Breast epithelium (tissue), 4 donors: ENCODE results near the gene SPTB. TPM values are rescaled to one million over a fixed set of nuclear protein-coding genes. Genes with fewer than 3 reads are reported as not detected.
A peak's percentile ranks its signal among the peaks of the same experiment; 100 is the strongest.

Experiments
- DNase-seq, 2 donors: peaks; one replicate each; pipeline ENCODE4 v3.0.0-alpha.2; 2019; ENCODE audit warnings: low spot score in 2 of 2
- H3K27ac ChIP-seq, 2 donors: fragments of 200-600 bp; sonication (generic) in 1 of 2; one replicate each; pipeline ENCODE4 v1.5.1; 2016 to 2019; ENCODE audit warnings: mild to moderate bottlenecking in 1 of 2
- H3K27me3 ChIP-seq, 2 donors: fragments of 200-600 bp; sonication (generic) in 1 of 2; one replicate each; pipeline versions ENCODE4 v1.5.1 to v1.6.0; 2017 to 2019; ENCODE audit warnings: control low read depth in 1 of 2, mild to moderate bottlenecking in 1 of 2
- H3K36me3 ChIP-seq: fragments of 200-600 bp; one replicate; pipeline ENCODE4 v1.5.1; 2019
- H3K4me1 ChIP-seq, 2 donors: fragments of 200-600 bp; sonication (generic); one replicate each; pipeline ENCODE4 v1.5.1; 2016 to 2019; ENCODE audit warnings: control low read depth in 1 of 2
- H3K4me3 ChIP-seq, 3 donors: fragments of 200-600 bp; sonication (generic); 1 replicate in 2 of 3; 2 replicates in 1 of 3; pipeline ENCODE4 v1.5.1; 2016 to 2019; ENCODE audit warnings: mild to moderate bottlenecking in 3 of 3, moderate library complexity in 2 of 3
- H3K9me3 ChIP-seq, 2 donors: fragments of 200-600 bp; sonication (generic) in 1 of 2; one replicate each; pipeline ENCODE4 v1.5.1; 2016 to 2019; ENCODE audit warnings: control low read depth in 1 of 2
- CTCF ChIP-seq, 3 donors: fragments of 450-650 bp; IDR thresholded peaks; one replicate each; pipeline ENCODE4 v1.5.1; 2016 to 2017; ENCODE audit warnings: antibody characterized with exemption in 3 of 3, mild to moderate bottlenecking in 3 of 3, moderate library complexity in 3 of 3
- POLR2A ChIP-seq: fragments of 450-650 bp; IDR thresholded peaks from one replicate; pipeline ENCODE4 v1.6.1; 2016; ENCODE audit warnings: antibody characterized with exemption, mild to moderate bottlenecking, moderate library complexity
- POLR2AphosphoS5 ChIP-seq, 3 donors: sonication (generic); formaldehyde crosslinking; IDR thresholded peaks; one replicate each; pipeline ENCODE4 v1.6.1; 2017; ENCODE audit warnings: antibody characterized with exemption in 3 of 3
- intact Hi-C: fragments of 100-400 bp; cut with DNase I; formaldehyde crosslinking; loops from one replicate; pipeline ENCODE4 v1.15.1; 2023; ENCODE audit warnings: low total_unique reads
- total RNA-seq, 3 donors: library from RNA; depleted of rRNA; stranded (reverse); fragments of >200 nt; gene quantifications; one replicate each; pipeline ENCODE4 v1.1.0, GENCODE V29; 2016

SPTB gene
- total RNA-seq, 3 donors from 2014 or later, result 0.88 to 2.6 (median 2.1) TPM

- H3K9me3 ChIP-seq, result no peaks in the 10 kb centered on the region
- no peak for DNase-seq
- no peak overlapping the region for H3K27ac ChIP-seq
- H3K27me3 ChIP-seq, result no peaks in the 10 kb centered on the region
- intact Hi-C loops, result loop anchor here (2.0 kb wide), 1 partner anchor 40 kb away; no protein-coding TSS in a partner anchor
- TF ChIP-seq CTCF (IDR thresholded peaks at IDR 0.05) (no peak), POLR2AphosphoS5 (IDR thresholded peaks at IDR 0.05) (no peak), POLR2A (no peak)
- no peaks in the 10 kb centered on the region for H3K36me3 ChIP-seq
- H3K4me1 ChIP-seq, result no peaks in the 10 kb centered on the region
- H3K4me3 ChIP-seq, result no peak overlapping the region
Measured at GRCh38 chr14:64816221-64816783, 63.4 kb downstream of the SPTB start.

GRCh38 chr14:64815257-64815656 is 64.5 kb downstream of the SPTB start:
- H3K4me1 ChIP-seq, result no peaks in the 10 kb centered on the region
- intact Hi-C loops, result no loop called here
- H3K4me3 ChIP-seq, result no peak overlapping the region
- no peak for DNase-seq
- no peaks in the 10 kb centered on the region for H3K36me3 ChIP-seq
- H3K27me3 ChIP-seq, result no peaks in the 10 kb centered on the region
- no peak for TF ChIP-seq CTCF (IDR thresholded peaks at IDR 0.05)
- TF ChIP-seq POLR2A, result no peak
- TF ChIP-seq POLR2AphosphoS5 (IDR thresholded peaks at IDR 0.05), result no peak
- no peak overlapping the region for H3K27ac ChIP-seq
- H3K9me3 ChIP-seq, result no peaks in the 10 kb centered on the region

GRCh38 chr14:64812412-64812811 is 67.3 kb downstream of the SPTB start:
- no peaks in the 10 kb centered on the region for H3K9me3 ChIP-seq
- H3K4me1 ChIP-seq, result no peaks in the 10 kb centered on the region
- peak in 1 of 2 donors; percentile 43 for DNase-seq
- H3K27me3 ChIP-seq, result no peaks in the 10 kb centered on the region
- intact Hi-C loops, result no loop called here
- no peak overlapping the region for H3K4me3 ChIP-seq
- H3K36me3 ChIP-seq, result no peaks in the 10 kb centered on the region
- no peak overlapping the region for H3K27ac ChIP-seq
- TF ChIP-seq POLR2AphosphoS5 (IDR thresholded peaks at IDR 0.05) (no peak), POLR2A (no peak), CTCF (IDR thresholded peaks at IDR 0.05) (no peak)

- Histone ChIP-seq H3K27me3 (no peaks in the 10 kb centered on the region), H3K27ac (no peak overlapping the region), H3K36me3 (no peaks in the 10 kb centered on the region), H3K9me3 (no peaks in the 10 kb centered on the region), H3K4me1 (no peaks in the 10 kb centered on the region), H3K4me3 (no peak overlapping the region)
- intact Hi-C loops, result no loop called here
- TF ChIP-seq POLR2A, result no peak
- TF ChIP-seq POLR2AphosphoS5 (IDR thresholded peaks at IDR 0.05), result no peak
- no peak for TF ChIP-seq CTCF (IDR thresholded peaks at IDR 0.05)
- DNase-seq, result no peak
Measured at GRCh38 chr14:64811676-64812075, 68.0 kb downstream of the SPTB start.

GRCh38 chr14:64808449-64808848 is 71.3 kb downstream of the SPTB start:
- Histone ChIP-seq H3K36me3 (no peaks in the 10 kb centered on the region), H3K4me1 (no peaks in the 10 kb centered on the region), H3K27me3 (no peaks in the 10 kb centered on the region), H3K9me3 (no peaks in the 10 kb centered on the region), H3K27ac (no peak overlapping the region), H3K4me3 (no peak overlapping the region)
- DNase-seq, result no peak
- no peak for TF ChIP-seq CTCF (IDR thresholded peaks at IDR 0.05)
- no peak for TF ChIP-seq POLR2A
- intact Hi-C loops, result loop anchor here (1.0 kb wide), 1 partner anchor 24 kb away; no protein-coding TSS in a partner anchor
